C4-2B (cell line): ENCODE results near the gene NT5C2.

ENCODE experiments used
- CTCF ChIP-seq: fragments of 450-650 bp; conservative IDR thresholded peaks from 2 replicates; pipeline ENCODE4 v1.5.1; 2017; ENCODE audit warnings: mild to moderate bottlenecking
- ZFX ChIP-seq: fragments of 450-650 bp; IDR thresholded peaks from 2 replicates; pipeline ENCODE4 v1.6.1; 2017

GRCh38 chr10:103083266-103083976 lies 109.7 kb downstream of the NT5C2 start:
- TF ChIP-seq CTCF (no peak), ZFX (no peak)
